ENCODE data around the gene TTC13. TPM values are rescaled to one million over a fixed set of nuclear protein-coding genes. Genes with fewer than 3 reads are reported as not detected.
A peak's percentile ranks its signal among the peaks of the same experiment; 100 is the strongest.

TTC13 gene
- total RNA-seq, 1 donor from 2014 or later: 20.9 TPM

- TF ChIP-seq CTCF (conservative IDR thresholded peaks at IDR 0.05): no peak
- Mint-ChIP-seq H3K27ac (ENCODE audit: unreplicated experiment) (no peak overlapping the region), H3K36me3 (ENCODE audit: low read depth) (peaks cover 26% of the 10 kb centered on the region), H3K4me3 (no peak overlapping the region), H3K27me3 (ENCODE audit: low read depth) (no peaks in the 10 kb centered on the region), H3K4me1 (peaks cover 10% of the 10 kb centered on the region), H3K9me3 (no peaks in the 10 kb centered on the region)
- no peak for DNase-seq (ENCODE audit: low read depth, low spot score)
These were observed 56.0 kb downstream of the TTC13 start for GRCh38 chr1:230922620-230923019.

- no peak for TF ChIP-seq CTCF (conservative IDR thresholded peaks at IDR 0.05)
- Mint-ChIP-seq H3K36me3 (ENCODE audit: low read depth) (peaks cover 6% of the 10 kb centered on the region), H3K27ac (ENCODE audit: unreplicated experiment) (peak overlapping the region; percentile 15), H3K27me3 (ENCODE audit: low read depth) (no peaks in the 10 kb centered on the region), H3K4me1 (peaks cover 13% of the 10 kb centered on the region), H3K4me3 (no peak overlapping the region), H3K9me3 (no peaks in the 10 kb centered on the region)
- DNase-seq (ENCODE audit: low read depth, low spot score): no peak
These were observed 59.5 kb downstream of the TTC13 start for GRCh38 chr1:230919207-230919606.

- Mint-ChIP-seq H3K27ac (ENCODE audit: unreplicated experiment) (no peak overlapping the region), H3K9me3 (no peaks in the 10 kb centered on the region), H3K4me1 (peaks cover 13% of the 10 kb centered on the region), H3K36me3 (ENCODE audit: low read depth) (peaks cover 11% of the 10 kb centered on the region), H3K27me3 (ENCODE audit: low read depth) (no peaks in the 10 kb centered on the region), H3K4me3 (no peak overlapping the region)
- peak; percentile 74 for TF ChIP-seq CTCF (conservative IDR thresholded peaks at IDR 0.05)
- DNase-seq (ENCODE audit: low read depth, low spot score): peak; percentile 73
These were observed 61.2 kb downstream of the TTC13 start for GRCh38 chr1:230917284-230918135.

- no peak for TF ChIP-seq CTCF (conservative IDR thresholded peaks at IDR 0.05)
- H3K9me3 Mint-ChIP-seq: no peaks in the 10 kb centered on the region
- no peak for DNase-seq (ENCODE audit: low read depth, low spot score)
- no peaks in the 10 kb centered on the region for H3K27me3 Mint-ChIP-seq (ENCODE audit: low read depth)
- H3K36me3 Mint-ChIP-seq (ENCODE audit: low read depth): peaks cover 5% of the 10 kb centered on the region
- peaks cover 13% of the 10 kb centered on the region for H3K4me1 Mint-ChIP-seq
- no peak overlapping the region for H3K4me3 Mint-ChIP-seq
- no peak overlapping the region for H3K27ac Mint-ChIP-seq (ENCODE audit: unreplicated experiment)
These were observed 61.9 kb downstream of the TTC13 start for GRCh38 chr1:230916587-230917283.

GRCh38 chr1:230915078-230915477 lies 63.6 kb downstream of the TTC13 start:
- TF ChIP-seq CTCF (conservative IDR thresholded peaks at IDR 0.05): no peak

More at GRCh38 chr1:230915078-230915477, 63.6 kb downstream of the TTC13 start:
- no peak for DNase-seq (ENCODE audit: low read depth, low spot score)
- no peaks in the 10 kb centered on the region for H3K9me3 Mint-ChIP-seq
- peaks cover 13% of the 10 kb centered on the region for H3K4me1 Mint-ChIP-seq
- H3K27me3 Mint-ChIP-seq (ENCODE audit: low read depth): no peaks in the 10 kb centered on the region
- peaks cover 7% of the 10 kb centered on the region for H3K36me3 Mint-ChIP-seq (ENCODE audit: low read depth)
- no peak overlapping the region for H3K4me3 Mint-ChIP-seq
- no peak overlapping the region for H3K27ac Mint-ChIP-seq (ENCODE audit: unreplicated experiment)
